Cerebellar nuclear complex (tissue), 1 donor: ENCODE data around the gene XG.
"Not testable (repeated sequence)": the region's sequence is repeated elsewhere in the genome, so short reads cannot be mapped to it uniquely, and the experiment has no call there.

Source experiments
- DNase-seq, 2 experiments: peaks; one replicate each; lab custom pipeline; 2025; lab: John Stamatoyannopoulos, UW

Gene XG

GRCh38 chrX:2780472-2781225, 28.8 kb downstream of the XG start:
- not testable (repeated sequence) for DNase-seq

GRCh38 chrX:2781226-2781571, 29.4 kb downstream of the XG start:
- no peak for DNase-seq

- no peak for DNase-seq
Measured at GRCh38 chrX:2781698-2782097, 29.9 kb downstream of the XG start.

GRCh38 chrX:2782171-2782570, 30.3 kb downstream of the XG start:
- DNase-seq = no peak

- DNase-seq = no peak
Measured at GRCh38 chrX:2782778-2783177, 30.9 kb downstream of the XG start.

GRCh38 chrX:2784026-2784425, 32.2 kb downstream of the XG start:
- DNase-seq = no peak

- no peak for DNase-seq
Measured at GRCh38 chrX:2785538-2785937, 33.7 kb downstream of the XG start.

- DNase-seq = no peak
Measured at GRCh38 chrX:2788980-2789379, 37.1 kb downstream of the XG start.

- DNase-seq = no peak
Measured at GRCh38 chrX:2789569-2789968, 37.7 kb downstream of the XG start.

- no peak for DNase-seq
Measured at GRCh38 chrX:2793752-2794151, 41.9 kb downstream of the XG start.

GRCh38 chrX:2794336-2794735, 42.5 kb downstream of the XG start:
- no peak for DNase-seq

- DNase-seq = not testable (repeated sequence)
Measured at GRCh38 chrX:2796808-2797207, 45.0 kb downstream of the XG start.

- no peak for DNase-seq
Measured at GRCh38 chrX:2799369-2799768, 47.5 kb downstream of the XG start.

- not testable (repeated sequence) for DNase-seq
Measured at GRCh38 chrX:2799980-2800379, 48.1 kb downstream of the XG start.

GRCh38 chrX:2801223-2801622, 49.4 kb downstream of the XG start:
- DNase-seq = no peak

- not testable (repeated sequence) for DNase-seq
Measured at GRCh38 chrX:2802376-2803090, 50.7 kb downstream of the XG start.

GRCh38 chrX:2803486-2803885, 51.6 kb downstream of the XG start:
- not testable (repeated sequence) for DNase-seq

- DNase-seq = not testable (repeated sequence)
Measured at GRCh38 chrX:2804106-2804843, 52.4 kb downstream of the XG start.

- not testable (repeated sequence) for DNase-seq
Measured at GRCh38 chrX:2804858-2805257, 53.0 kb downstream of the XG start.

- DNase-seq = no peak
Measured at GRCh38 chrX:2811271-2811670, 59.4 kb downstream of the XG start.

GRCh38 chrX:2812161-2812907, 60.5 kb downstream of the XG start:
- not testable (repeated sequence) for DNase-seq

- DNase-seq = no peak
Measured at GRCh38 chrX:2817036-2817435, 65.2 kb downstream of the XG start.
